Tibial nerve (tissue), 4 donors: ENCODE data around the gene RAE1.

Source experiments
- CTCF ChIP-seq, 5 experiments: fragments of 200-600 bp in 3 of 5; fragments of 450-650 bp in 2 of 5; sonication (generic) in 3 of 5; IDR thresholded peaks; one replicate each; pipeline ENCODE4 v1.5.1; 2016 to 2019; ENCODE audit warnings: antibody characterized with exemption in 5 of 5, mild to moderate bottlenecking in 3 of 5, moderate library complexity in 2 of 5
- EP300 ChIP-seq, 2 donors: sonication (generic); formaldehyde crosslinking; IDR thresholded peaks; one replicate each; pipeline ENCODE4 v1.6.1; 2017; ENCODE audit warnings: antibody characterized with exemption in 2 of 2, mild to moderate bottlenecking in 1 of 2
- POLR2A ChIP-seq, 2 donors: fragments of 450-650 bp; IDR thresholded peaks; one replicate each; pipeline ENCODE4 v1.6.1; 2017; ENCODE audit warnings: antibody characterized with exemption in 2 of 2, mild to moderate bottlenecking in 2 of 2, moderate library complexity in 2 of 2

GRCh38 chr20:57415771-57416170 is 64.7 kb downstream of the RAE1 start:
- TF ChIP-seq CTCF (IDR thresholded peaks at IDR 0.05), result no peak
- TF ChIP-seq POLR2A (IDR thresholded peaks at IDR 0.05), result no peak
- no peak for TF ChIP-seq EP300 (IDR thresholded peaks at IDR 0.05)
